Left hindlimb (tissue), 1 donor: ENCODE data around the gene RAB27B.
"Not testable (repeated sequence)": the region's sequence is repeated elsewhere in the genome, so short reads cannot be mapped to it uniquely, and the experiment has no call there.

Experiments
- DNase-seq: peaks from one replicate; pipeline ENCODE4 v3.0.0-alpha.2; 2018

RAB27B gene

GRCh38 chr18:54828281-54828881, at the start of gene RAB27B:
Gene RAB27B, plus strand, starts transcription at chr18:54828477. Its CDS starts 49,109 bp downstream, at chr18:54877586.
- DNase-seq: peak; percentile 76

- DNase-seq: no peak
These were observed 47.9 kb upstream of the RAB27B start for GRCh38 chr18:54780285-54780861.

- DNase-seq: no peak
These were observed 47.3 kb upstream of the RAB27B start for GRCh38 chr18:54780970-54781369.

GRCh38 chr18:54783139-54783538, 45.1 kb upstream of the RAB27B start:
- DNase-seq: no peak

GRCh38 chr18:54786206-54786605, 42.1 kb upstream of the RAB27B start:
- DNase-seq: no peak

GRCh38 chr18:54787121-54787520, 41.2 kb upstream of the RAB27B start:
- no peak for DNase-seq

GRCh38 chr18:54787616-54788015, 40.7 kb upstream of the RAB27B start:
- no peak for DNase-seq

- no peak for DNase-seq
These were observed 38.2 kb upstream of the RAB27B start for GRCh38 chr18:54790109-54790508.

GRCh38 chr18:54791657-54792056, 36.6 kb upstream of the RAB27B start:
- DNase-seq: no peak

- no peak for DNase-seq
These were observed 36.2 kb upstream of the RAB27B start for GRCh38 chr18:54792079-54792478.

GRCh38 chr18:54794823-54795222, 33.5 kb upstream of the RAB27B start:
- DNase-seq: no peak

GRCh38 chr18:54798186-54798585, 30.1 kb upstream of the RAB27B start:
- DNase-seq: no peak

- DNase-seq: no peak
These were observed 26.9 kb upstream of the RAB27B start for GRCh38 chr18:54801374-54801773.

GRCh38 chr18:54802178-54802577, 26.1 kb upstream of the RAB27B start:
- no peak for DNase-seq

GRCh38 chr18:54802686-54803395, 25.4 kb upstream of the RAB27B start:
- DNase-seq: no peak

GRCh38 chr18:54805571-54806334, 22.5 kb upstream of the RAB27B start:
- no peak for DNase-seq

- DNase-seq: no peak
These were observed 21.8 kb upstream of the RAB27B start for GRCh38 chr18:54806526-54806925.

- DNase-seq: no peak
These were observed 21.0 kb upstream of the RAB27B start for GRCh38 chr18:54807303-54807702.

- DNase-seq: not testable (repeated sequence)
These were observed 17.6 kb upstream of the RAB27B start for GRCh38 chr18:54810662-54811061.

- DNase-seq: no peak
These were observed 15.4 kb upstream of the RAB27B start for GRCh38 chr18:54812885-54813284.

- no peak for DNase-seq
These were observed 15.0 kb upstream of the RAB27B start for GRCh38 chr18:54813305-54813704.

- no peak for DNase-seq
These were observed 14.2 kb upstream of the RAB27B start for GRCh38 chr18:54813977-54814565.

- no peak for DNase-seq
These were observed 13.2 kb upstream of the RAB27B start for GRCh38 chr18:54815086-54815485.
